Activated naive CD8-positive, alpha-beta T cell (primary cell): ENCODE data around the gene LAG3.

Experiments
- H3K27ac Mint-ChIP-seq: one replicate; pipeline ENCODE4 v1.8.0; 2021; ENCODE audit warnings: mixed read lengths
- H3K27me3 Mint-ChIP-seq: one replicate; pipeline ENCODE4 v1.8.0; 2021; ENCODE audit warnings: mixed read lengths
- H3K36me3 Mint-ChIP-seq: one replicate; pipeline ENCODE4 v1.8.0; 2021; ENCODE audit warnings: mixed read lengths
- H3K4me1 Mint-ChIP-seq: one replicate; pipeline ENCODE4 v1.8.0; 2021; ENCODE audit warnings: low read depth, mixed read lengths
- H3K4me3 Mint-ChIP-seq: one replicate; pipeline ENCODE4 v1.8.0; 2021; ENCODE audit warnings: mild to moderate bottlenecking, mixed read lengths
- H3K9me3 Mint-ChIP-seq: one replicate; pipeline ENCODE4 v1.8.0; 2021; ENCODE audit warnings: low read depth, mixed read lengths

LAG3 gene

DNA sequence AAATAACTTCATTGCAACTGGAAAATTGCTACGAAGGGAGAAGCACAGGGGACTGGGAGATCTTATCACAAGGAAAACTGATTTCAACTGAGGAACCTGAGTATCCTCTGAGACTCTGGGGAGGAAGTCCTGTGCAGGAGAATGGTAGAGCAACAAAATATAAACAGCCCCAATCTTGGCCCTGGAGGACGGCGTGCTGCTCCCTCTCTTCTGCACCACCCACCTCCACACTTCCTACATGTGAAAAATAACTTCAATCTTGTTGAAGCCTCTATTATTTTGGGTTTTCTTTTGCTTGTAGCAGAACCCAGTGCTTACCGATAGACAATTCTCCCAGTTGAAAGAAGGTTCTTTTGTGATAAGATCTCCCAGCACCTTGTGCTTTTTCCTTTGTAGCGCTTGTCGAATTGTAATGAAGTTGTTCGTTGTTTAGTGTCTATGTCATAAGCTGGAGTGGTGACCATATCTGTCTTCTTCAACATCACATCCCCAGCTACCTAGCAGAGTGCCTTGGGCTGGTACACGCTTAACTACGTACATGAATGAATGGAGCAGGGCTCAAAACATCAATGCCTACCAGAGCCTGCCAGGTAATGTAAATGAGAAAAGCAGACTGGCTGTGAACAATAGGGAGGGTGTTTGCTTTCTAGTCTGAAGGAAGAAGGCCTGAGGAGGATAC, 14.2 kb downstream of the LAG3 start:
- H3K4me1 Mint-ChIP-seq, result peaks cover 33% of the 10 kb centered on the region
- no peaks in the 10 kb centered on the region for H3K36me3 Mint-ChIP-seq
- no peaks in the 10 kb centered on the region for H3K9me3 Mint-ChIP-seq
- H3K4me3 Mint-ChIP-seq, result peak overlapping the region; percentile 30
- no peaks in the 10 kb centered on the region for H3K27me3 Mint-ChIP-seq
- H3K27ac Mint-ChIP-seq, result peak overlapping the region; percentile 51

DNA sequence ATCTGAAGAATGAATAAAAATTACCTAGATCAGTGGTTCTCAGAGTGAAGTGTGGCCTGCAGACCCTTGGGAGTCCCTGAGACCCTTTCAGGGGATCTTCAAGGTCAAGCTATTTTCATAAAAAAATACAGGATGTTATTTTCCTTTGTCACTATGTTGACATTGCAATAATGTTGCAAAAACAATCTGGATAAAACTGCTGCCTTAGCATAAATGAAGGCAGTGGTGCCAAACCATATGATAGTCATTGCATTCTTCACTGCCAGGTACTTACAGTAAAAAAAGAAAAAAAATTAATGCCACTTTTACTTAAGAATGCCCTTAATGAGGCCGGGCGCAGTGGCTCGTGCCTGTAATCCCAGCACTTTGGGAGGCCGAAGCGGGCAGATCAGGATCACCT, 15.0 kb downstream of the LAG3 start:
- no peak overlapping the region for H3K27ac Mint-ChIP-seq
- H3K4me3 Mint-ChIP-seq, result no peak overlapping the region
- H3K27me3 Mint-ChIP-seq, result no peaks in the 10 kb centered on the region
- no peaks in the 10 kb centered on the region for H3K36me3 Mint-ChIP-seq
- peaks cover 40% of the 10 kb centered on the region for H3K4me1 Mint-ChIP-seq
- no peaks in the 10 kb centered on the region for H3K9me3 Mint-ChIP-seq

DNA sequence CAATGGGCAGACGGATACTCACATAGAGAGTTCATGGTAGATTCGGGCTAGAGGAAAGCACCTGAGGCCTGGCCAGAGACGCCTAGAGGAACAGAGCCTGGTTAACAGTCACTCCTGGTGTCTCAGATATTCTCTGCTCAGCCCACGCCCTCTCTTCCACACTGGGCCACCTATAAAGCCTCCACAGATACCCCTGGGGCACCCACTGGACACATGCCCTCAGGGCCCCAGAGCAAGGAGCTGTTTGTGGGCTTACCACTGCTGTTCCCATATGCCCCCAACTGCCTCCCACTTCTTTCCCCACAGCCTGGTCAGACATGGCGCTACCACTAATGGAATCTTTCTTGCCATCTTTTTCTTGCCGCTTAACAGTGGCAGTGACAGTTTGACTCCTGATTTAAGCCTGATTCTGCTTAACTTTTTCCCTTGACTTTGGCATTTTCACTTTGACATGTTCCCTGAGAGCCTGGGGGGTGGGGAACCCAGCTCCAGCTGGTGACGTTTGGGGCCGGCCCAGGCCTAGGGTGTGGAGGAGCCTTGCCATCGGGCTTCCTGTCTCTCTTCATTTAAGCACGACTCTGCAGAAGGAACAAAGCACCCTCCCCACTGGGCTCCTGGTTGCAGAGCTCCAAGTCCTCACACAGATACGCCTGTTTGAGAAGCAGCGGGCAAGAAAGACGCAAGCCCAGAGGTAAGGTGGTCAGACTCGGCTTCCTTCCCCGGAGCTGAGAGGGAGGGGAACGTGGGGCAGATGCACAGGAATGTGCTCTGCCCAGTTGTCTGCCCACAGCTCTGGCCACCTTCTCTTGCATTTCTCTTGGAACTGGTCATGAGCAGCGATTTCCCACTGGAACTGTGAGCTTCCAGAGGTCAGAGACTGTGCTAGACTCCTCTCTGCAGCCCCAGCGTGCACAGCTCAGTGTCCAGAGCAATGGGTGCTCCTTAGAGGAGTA, 16.9 kb downstream of the LAG3 start, which contains the start of gene CD4:
TSS of gene CD4 (plus strand) at position 557 of the 953 bp plus-strand sequence. CDS start 10,611 bp downstream, outside the sequence.
- H3K4me1 Mint-ChIP-seq, result peaks cover 55% of the 10 kb centered on the region
- no peaks in the 10 kb centered on the region for H3K9me3 Mint-ChIP-seq
- H3K27ac Mint-ChIP-seq, result no peak within 1 kb of the TSS
- no peaks in the 10 kb centered on the region for H3K36me3 Mint-ChIP-seq
- H3K4me3 Mint-ChIP-seq, result no peak within 1 kb of the TSS
- no peaks in the 10 kb centered on the region for H3K27me3 Mint-ChIP-seq

DNA sequence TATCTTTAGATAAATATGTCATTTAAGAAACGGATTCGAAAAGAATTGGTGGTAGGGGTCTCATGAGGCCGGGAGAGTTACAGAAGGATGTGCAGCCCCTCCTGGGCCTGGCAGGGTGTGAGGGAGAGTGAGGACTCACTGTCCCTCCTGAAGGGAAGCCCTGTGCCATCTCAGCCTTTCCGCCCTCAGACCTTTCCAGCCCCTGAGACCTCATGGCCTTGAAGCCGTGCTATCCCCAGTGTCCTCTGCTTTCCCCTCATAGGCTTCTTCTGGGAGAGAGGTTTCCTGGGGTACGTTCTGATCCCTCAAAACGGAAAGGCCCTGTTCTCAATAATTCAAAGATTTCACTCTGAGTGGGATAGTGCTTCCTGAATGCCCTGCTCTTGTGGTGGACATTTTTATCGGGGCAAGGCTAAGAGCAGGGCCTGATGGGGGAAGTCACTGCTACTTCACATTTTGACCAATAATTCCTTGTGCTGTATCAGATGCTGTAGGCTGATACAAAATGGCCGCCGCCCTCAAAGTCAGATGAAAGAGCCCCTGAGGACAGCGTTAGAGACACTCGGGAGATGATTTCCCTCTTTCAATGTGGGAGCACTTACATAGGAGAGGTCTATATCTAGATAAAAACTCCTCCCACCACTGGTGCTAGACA, 18.3 kb downstream of the LAG3 start:
- Mint-ChIP-seq H3K9me3 (no peaks in the 10 kb centered on the region), H3K4me1 (peaks cover 51% of the 10 kb centered on the region), H3K36me3 (no peaks in the 10 kb centered on the region), H3K4me3 (no peak overlapping the region), H3K27ac (no peak overlapping the region), H3K27me3 (no peaks in the 10 kb centered on the region)

DNA sequence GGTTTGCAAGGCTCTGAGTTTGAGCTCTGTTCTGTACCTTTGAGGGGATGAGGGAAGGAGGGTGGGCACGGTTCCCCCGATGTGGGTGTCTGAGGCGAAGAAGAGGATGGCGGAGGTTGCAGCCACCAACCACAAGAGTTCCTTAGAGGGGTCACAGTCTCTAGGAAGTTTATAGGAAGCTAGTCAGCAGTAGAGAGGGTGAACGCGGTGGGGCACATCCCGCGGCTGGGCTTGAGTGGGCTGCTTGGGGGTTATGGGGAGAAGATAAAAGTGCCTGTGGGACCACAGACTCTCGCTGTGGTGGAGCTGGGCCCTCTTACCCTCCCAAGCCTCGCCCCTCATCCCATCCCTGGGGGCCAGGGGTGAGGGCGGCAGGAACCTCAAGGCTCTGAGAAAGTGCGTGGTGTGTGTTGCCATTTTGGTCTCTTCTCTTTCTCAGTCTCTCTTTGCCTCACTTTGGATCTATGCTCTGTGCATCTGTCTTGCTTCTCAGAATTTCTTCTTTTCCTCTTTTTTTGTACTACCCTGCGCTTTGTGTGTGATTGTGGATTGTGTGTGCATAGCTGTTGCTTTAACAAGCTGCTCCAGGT, 19.7 kb downstream of the LAG3 start:
- H3K36me3 Mint-ChIP-seq, result no peaks in the 10 kb centered on the region
- H3K9me3 Mint-ChIP-seq, result no peaks in the 10 kb centered on the region
- peaks cover 3% of the 10 kb centered on the region for H3K27me3 Mint-ChIP-seq
- H3K4me3 Mint-ChIP-seq, result peak overlapping the region; percentile 54
- H3K27ac Mint-ChIP-seq, result peak overlapping the region; percentile 58
- peaks cover 41% of the 10 kb centered on the region for H3K4me1 Mint-ChIP-seq

DNA sequence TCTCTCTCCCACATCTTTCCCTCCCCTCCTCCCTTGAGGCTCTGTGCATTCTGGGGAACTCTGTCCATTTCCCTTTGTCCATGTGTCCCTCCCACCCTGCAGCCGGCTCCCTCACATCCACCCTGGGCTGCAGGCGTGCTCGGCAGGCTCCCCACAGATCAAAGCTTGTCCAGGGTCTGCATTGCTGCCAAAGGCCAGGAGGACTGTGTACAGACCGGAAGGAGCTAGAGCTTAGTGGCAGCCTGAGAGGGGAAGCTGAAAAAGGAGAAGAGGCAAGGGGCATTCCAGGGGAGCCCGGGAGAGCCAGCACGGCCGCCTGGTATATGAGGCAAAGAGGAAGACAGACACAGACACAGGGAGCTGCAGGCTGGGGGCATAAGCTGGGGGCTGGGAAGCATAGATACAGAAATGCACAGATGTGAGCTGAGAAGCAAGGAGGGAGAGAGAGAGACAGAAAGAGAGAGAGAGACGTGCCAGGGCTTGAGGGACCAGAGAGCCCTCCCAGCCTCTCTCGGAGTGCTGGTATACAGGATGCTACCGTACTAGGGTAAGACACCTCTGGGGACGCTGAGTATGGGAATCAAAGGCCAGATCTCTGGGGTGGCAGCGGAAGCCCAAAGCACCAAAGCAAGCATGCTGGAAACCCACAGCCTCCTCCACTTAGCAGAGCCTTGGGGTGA, 20.3 kb downstream of the LAG3 start:
- peaks cover 38% of the 10 kb centered on the region for H3K4me1 Mint-ChIP-seq

DNA sequence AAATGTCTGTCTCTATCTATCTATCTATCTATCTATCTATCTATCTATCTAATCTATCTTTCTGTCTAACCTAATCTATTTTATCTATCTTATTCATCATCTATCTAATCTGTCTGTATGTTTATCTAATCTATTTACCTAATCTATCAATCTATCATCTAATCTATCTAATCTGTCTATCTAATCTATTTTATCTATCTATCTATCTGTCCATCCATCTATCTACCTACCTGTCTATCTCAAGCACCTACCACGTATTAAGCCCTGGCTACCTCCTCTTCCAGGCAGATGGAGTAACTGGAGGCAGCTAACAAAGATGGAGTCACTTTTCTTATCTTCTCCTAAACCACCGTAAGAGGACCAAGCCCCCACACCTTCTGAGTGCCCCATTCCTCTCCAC, 22.8 kb downstream of the LAG3 start:
- Mint-ChIP-seq H3K4me1 (peaks cover 25% of the 10 kb centered on the region), H3K36me3 (no peaks in the 10 kb centered on the region), H3K27ac (no peak overlapping the region)

More for the DNA sequence above, 20.3 kb downstream of the LAG3 start:
- H3K4me3 Mint-ChIP-seq, result peak overlapping the region; percentile 54
- peaks cover 3% of the 10 kb centered on the region for H3K27me3 Mint-ChIP-seq
- no peaks in the 10 kb centered on the region for H3K36me3 Mint-ChIP-seq
- no peak overlapping the region for H3K27ac Mint-ChIP-seq
- H3K9me3 Mint-ChIP-seq, result no peaks in the 10 kb centered on the region

DNA sequence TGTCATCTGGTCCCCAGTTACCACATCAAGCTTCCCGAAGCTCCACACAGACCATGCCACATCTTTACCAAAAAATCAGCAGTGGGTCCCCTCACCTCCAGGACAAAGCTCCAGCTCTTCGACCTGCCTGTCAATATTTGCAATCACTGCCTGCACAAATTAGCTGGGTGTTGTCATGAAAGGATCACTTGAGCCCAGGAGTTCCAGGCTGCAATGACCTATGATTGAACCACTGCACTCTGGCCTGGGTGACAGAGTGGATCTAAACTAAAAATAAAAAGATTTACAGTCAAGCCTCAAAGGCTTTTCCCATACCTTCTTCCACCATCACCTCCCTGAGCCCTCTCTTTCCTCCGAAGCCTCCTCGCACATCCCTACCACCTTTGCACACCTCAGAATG, 24.3 kb downstream of the LAG3 start:
- peaks cover 4% of the 10 kb centered on the region for H3K27me3 Mint-ChIP-seq
- H3K27ac Mint-ChIP-seq, result no peak overlapping the region
- no peaks in the 10 kb centered on the region for H3K9me3 Mint-ChIP-seq
- H3K36me3 Mint-ChIP-seq, result no peaks in the 10 kb centered on the region
- H3K4me1 Mint-ChIP-seq, result peaks cover 22% of the 10 kb centered on the region
- no peak overlapping the region for H3K4me3 Mint-ChIP-seq

More for the DNA sequence above, 22.8 kb downstream of the LAG3 start:
- no peak overlapping the region for H3K4me3 Mint-ChIP-seq
- no peaks in the 10 kb centered on the region for H3K9me3 Mint-ChIP-seq
- peaks cover 4% of the 10 kb centered on the region for H3K27me3 Mint-ChIP-seq

DNA sequence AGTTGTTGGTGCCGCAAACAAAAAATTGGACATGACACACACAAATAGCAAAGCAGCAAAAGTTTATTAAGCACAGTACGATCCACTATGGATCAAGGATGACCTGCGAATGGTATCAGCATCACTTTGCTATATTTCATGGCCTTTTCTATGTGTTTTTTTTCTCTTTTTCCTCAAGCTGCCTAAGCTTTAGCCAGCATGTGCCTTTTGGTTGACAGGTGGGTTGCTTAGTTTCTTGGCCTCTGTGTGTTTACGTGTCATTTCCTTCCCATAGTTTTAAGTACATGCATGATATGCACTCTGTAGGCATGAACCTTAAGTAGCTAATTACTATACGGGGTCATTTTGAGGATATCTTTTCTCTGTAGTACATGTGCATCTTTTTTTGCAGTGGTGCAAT, 26.8 kb downstream of the LAG3 start:
- Mint-ChIP-seq H3K4me3 (no peak overlapping the region), H3K36me3 (no peaks in the 10 kb centered on the region), H3K9me3 (no peaks in the 10 kb centered on the region), H3K27me3 (peaks cover 4% of the 10 kb centered on the region), H3K4me1 (no peaks in the 10 kb centered on the region), H3K27ac (no peak overlapping the region)

DNA sequence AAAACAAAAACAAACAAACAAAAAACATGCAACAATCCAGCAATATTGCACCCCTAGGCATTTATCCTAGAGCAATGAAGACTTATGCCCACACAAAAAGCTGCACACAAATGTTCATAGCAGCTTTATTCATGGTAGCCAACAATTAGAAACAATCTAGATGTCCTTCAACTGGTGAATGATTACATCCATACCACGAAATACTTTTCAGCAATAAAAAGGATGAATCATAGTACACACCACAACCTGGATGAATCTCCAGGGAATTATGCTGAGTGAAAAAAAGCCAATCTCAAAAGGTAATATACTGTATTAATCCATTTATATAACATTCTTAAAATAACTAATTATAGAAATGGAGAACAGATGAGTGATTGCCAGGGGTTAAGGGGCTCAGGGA, 34.9 kb downstream of the LAG3 start:
- Mint-ChIP-seq H3K4me3 (no peak overlapping the region), H3K4me1 (no peaks in the 10 kb centered on the region), H3K9me3 (no peaks in the 10 kb centered on the region), H3K36me3 (no peaks in the 10 kb centered on the region), H3K27me3 (no peaks in the 10 kb centered on the region), H3K27ac (no peak overlapping the region)

DNA sequence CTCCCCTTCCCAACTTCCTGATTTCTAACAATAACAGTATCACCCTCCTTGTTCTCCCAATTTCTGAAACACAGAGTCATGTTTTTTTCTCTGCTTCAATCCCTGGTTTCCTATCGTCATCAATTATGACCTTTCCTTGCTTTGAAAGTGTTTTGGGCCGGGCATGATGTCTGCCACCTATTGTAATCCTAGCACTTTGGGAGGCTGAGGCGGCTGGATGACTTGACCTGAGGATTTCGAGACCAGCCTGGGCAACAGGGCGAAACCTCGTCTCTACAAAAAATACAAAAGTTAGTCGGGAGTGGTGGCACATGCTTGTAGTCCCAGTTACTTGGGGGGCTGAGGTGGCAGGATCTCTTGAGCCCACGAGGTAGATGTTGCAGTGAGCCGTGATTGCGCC, 36.7 kb downstream of the LAG3 start:
- Mint-ChIP-seq H3K36me3 (no peaks in the 10 kb centered on the region), H3K4me1 (no peaks in the 10 kb centered on the region), H3K9me3 (no peaks in the 10 kb centered on the region), H3K4me3 (no peak overlapping the region), H3K27ac (no peak overlapping the region), H3K27me3 (peaks cover 1% of the 10 kb centered on the region)

DNA sequence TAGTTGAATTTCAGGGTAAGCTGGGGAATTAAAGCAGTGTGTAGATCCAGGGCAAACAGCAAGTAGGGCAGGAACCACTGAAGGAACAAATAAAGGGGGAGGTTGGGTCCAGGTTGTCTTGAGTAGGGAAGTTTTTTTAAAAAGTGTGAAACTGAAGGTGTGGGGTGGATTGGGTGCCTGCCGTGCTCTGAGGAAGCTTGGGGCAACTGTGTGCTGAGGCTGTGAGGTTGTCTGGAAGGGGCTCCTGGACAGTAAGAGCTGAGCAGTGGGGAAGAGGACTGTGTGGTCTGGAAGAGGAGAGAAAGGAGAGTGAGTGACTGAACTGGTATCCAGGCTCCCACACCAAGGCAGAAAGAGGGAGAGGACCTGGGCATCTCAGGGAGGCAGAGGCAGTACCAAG, 38.4 kb downstream of the LAG3 start:
- no peaks in the 10 kb centered on the region for H3K9me3 Mint-ChIP-seq
- no peak overlapping the region for H3K4me3 Mint-ChIP-seq
- H3K36me3 Mint-ChIP-seq, result no peaks in the 10 kb centered on the region
- H3K27ac Mint-ChIP-seq, result no peak overlapping the region
- peaks cover 1% of the 10 kb centered on the region for H3K27me3 Mint-ChIP-seq
- H3K4me1 Mint-ChIP-seq, result no peaks in the 10 kb centered on the region

DNA sequence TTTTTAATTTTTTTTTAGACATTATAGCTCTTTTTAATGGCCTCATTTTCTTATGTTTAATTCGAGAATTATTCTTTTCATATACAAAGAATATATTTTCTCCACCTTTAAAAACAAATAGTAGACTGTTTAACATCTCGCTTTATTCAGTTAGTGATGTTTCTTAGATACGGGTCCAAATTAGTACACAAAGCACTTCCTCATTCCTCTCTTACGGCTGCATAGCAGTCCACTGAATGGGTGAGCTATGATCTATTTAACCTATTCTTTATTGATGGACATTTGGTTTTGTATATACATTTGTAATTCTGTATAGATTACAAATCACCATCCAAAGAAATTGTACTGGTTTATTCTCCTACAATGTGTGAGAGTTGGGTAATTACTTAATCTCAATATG, 41.0 kb downstream of the LAG3 start:
- Mint-ChIP-seq H3K36me3 (no peaks in the 10 kb centered on the region), H3K4me3 (no peak overlapping the region), H3K27ac (no peak overlapping the region), H3K9me3 (no peaks in the 10 kb centered on the region), H3K4me1 (no peaks in the 10 kb centered on the region), H3K27me3 (peaks cover 1% of the 10 kb centered on the region)

DNA sequence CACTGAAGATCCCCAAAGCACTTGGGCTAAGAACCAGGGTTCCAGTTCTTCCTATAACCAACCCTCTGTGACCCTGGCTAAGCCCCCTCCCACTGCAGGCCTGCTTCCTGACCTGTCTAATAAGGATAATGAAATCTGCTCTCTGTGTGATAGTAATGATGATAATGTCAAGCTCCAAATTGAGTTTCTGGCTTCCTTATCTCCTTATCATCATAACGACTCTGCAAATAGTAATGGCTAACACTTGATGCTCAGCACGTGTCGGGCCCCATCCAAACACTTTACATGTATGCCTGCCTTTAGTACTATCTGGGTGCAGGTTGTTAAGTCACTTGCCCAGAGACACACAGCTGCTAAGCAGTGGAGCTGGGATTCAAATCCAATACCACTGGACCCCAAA, 44.3 kb downstream of the LAG3 start:
- H3K36me3 Mint-ChIP-seq, result no peaks in the 10 kb centered on the region
- H3K27me3 Mint-ChIP-seq, result peaks cover 3% of the 10 kb centered on the region
- peaks cover 7% of the 10 kb centered on the region for H3K4me1 Mint-ChIP-seq
- H3K27ac Mint-ChIP-seq, result no peak overlapping the region
- no peak overlapping the region for H3K4me3 Mint-ChIP-seq
- no peaks in the 10 kb centered on the region for H3K9me3 Mint-ChIP-seq
